Measurements from ENCODE around the gene DUOX2.
"Not testable (repeated sequence)": the region's sequence is repeated elsewhere in the genome, so short reads cannot be mapped to it uniquely, and the experiment has no call there.

- TF ChIP-seq, protein P1, sequence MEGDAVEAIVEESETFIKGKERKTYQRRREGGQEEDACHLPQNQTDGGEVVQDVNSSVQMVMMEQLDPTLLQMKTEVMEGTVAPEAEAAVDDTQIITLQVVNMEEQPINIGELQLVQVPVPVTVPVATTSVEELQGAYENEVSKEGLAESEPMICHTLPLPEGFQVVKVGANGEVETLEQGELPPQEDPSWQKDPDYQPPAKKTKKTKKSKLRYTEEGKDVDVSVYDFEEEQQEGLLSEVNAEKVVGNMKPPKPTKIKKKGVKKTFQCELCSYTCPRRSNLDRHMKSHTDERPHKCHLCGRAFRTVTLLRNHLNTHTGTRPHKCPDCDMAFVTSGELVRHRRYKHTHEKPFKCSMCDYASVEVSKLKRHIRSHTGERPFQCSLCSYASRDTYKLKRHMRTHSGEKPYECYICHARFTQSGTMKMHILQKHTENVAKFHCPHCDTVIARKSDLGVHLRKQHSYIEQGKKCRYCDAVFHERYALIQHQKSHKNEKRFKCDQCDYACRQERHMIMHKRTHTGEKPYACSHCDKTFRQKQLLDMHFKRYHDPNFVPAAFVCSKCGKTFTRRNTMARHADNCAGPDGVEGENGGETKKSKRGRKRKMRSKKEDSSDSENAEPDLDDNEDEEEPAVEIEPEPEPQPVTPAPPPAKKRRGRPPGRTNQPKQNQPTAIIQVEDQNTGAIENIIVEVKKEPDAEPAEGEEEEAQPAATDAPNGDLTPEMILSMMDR (conservative IDR thresholded peaks at IDR 0.05; ENCODE audit: low read length): not testable (repeated sequence)
- TF ChIP-seq EZH2phosphoT487 (IDR thresholded peaks at IDR 0.05; ENCODE audit: borderline replicate concordance): not testable (repeated sequence)
Observed at GRCh38 chr15:45052676-45053075, 61.3 kb downstream of the DUOX2 start.

Measured in Loucy (cell line).